CD14-positive monocyte (primary cell): Measurements from ENCODE around the gene LIN37. TPM values are rescaled to one million over a fixed set of nuclear protein-coding genes. Genes with fewer than 3 reads are reported as not detected.
A peak's percentile ranks its signal among the peaks of the same experiment; 100 is the strongest.

Experiments
- DNase-seq, 3 donors: peaks; one replicate each; pipeline ENCODE4 v3.0.0-alpha.2; 2011 to 2022
- H2AFZ ChIP-seq: 2 replicates; pipeline ENCODE4 v1.6.0; 2012; ENCODE audit warnings: mild to moderate bottlenecking, low read depth, low read length, inconsistent platforms; ENCODE audit not compliant: insufficient read depth, poor library complexity, severe bottlenecking
- H3K27ac ChIP-seq, 2 donors: 1 replicate in 1 of 2; 2 replicates in 1 of 2; pipeline ENCODE4 v1.5.1; 2012 to 2013; ENCODE audit warnings: low read length in 2 of 2, control low read depth in 1 of 2, inconsistent platforms in 1 of 2, low read depth in 1 of 2, mild to moderate bottlenecking in 1 of 2
- H3K27me3 ChIP-seq, 2 donors: one replicate each; pipeline versions ENCODE4 v1.6.0 to v1.6.1; 2011 to 2013; ENCODE audit warnings: low read length in 2 of 2; ENCODE audit not compliant: control insufficient read depth in 2 of 2, insufficient read depth in 2 of 2
- H3K36me3 ChIP-seq, 2 donors: replicated peaks in 1 of 2; 1 replicate in 1 of 2; 2 replicates in 1 of 2; pipeline versions ENCODE4 v1.5.1 to v1.6.1; 2012 to 2013; ENCODE audit warnings: low read length in 2 of 2, control low read depth in 1 of 2, inconsistent platforms in 1 of 2, mild to moderate bottlenecking in 1 of 2; ENCODE audit not compliant: insufficient read depth in 2 of 2, control insufficient read depth in 1 of 2
- H3K4me1 ChIP-seq, 2 donors: 1 replicate in 1 of 2; 2 replicates in 1 of 2; pipeline versions ENCODE4 v1.5.1 to v1.6.1; 2012 to 2013; ENCODE audit warnings: low read length in 2 of 2, control low read depth in 1 of 2, inconsistent platforms in 1 of 2, mild to moderate bottlenecking in 1 of 2, moderate library complexity in 1 of 2; ENCODE audit not compliant: insufficient read depth in 2 of 2, control insufficient read depth in 1 of 2
- H3K4me2 ChIP-seq: replicated peaks from 2 replicates; pipeline ENCODE3; 2012; ENCODE audit warnings: low read length, moderate library complexity, mild to moderate bottlenecking; ENCODE audit not compliant: poor library complexity, severe bottlenecking; ENCODE audit errors: extremely low read depth
- H3K4me3 ChIP-seq, 3 experiments: fragments of 200-600 bp in 1 of 3; sonication (generic) in 1 of 3; replicated peaks in 1 of 3; 1 replicate in 2 of 3; 2 replicates in 1 of 3; pipeline ENCODE4 v1.5.1; 2011 to 2013; ENCODE audit warnings: low read length in 3 of 3, mild to moderate bottlenecking in 3 of 3, control low read depth in 2 of 3, low read depth in 2 of 3, inconsistent platforms in 1 of 3, moderate library complexity in 1 of 3
- H3K79me2 ChIP-seq: 2 replicates; pipeline ENCODE4 v1.6.0; 2012; ENCODE audit warnings: mild to moderate bottlenecking, control low read depth, inconsistent platforms, low read length, moderate library complexity; ENCODE audit not compliant: insufficient read depth
- H3K9ac ChIP-seq: 2 replicates; pipeline ENCODE4 v1.6.0; 2017; ENCODE audit warnings: low read length, mild to moderate bottlenecking; ENCODE audit not compliant: insufficient read depth, poor library complexity, severe bottlenecking
- H3K9me3 ChIP-seq, 2 donors: replicated peaks in 1 of 2; 1 replicate in 1 of 2; 2 replicates in 1 of 2; pipeline versions ENCODE4 v1.5.1 to v1.6.1; 2012 to 2013; ENCODE audit warnings: low read length in 2 of 2, control low read depth in 1 of 2; ENCODE audit not compliant: control insufficient read depth in 1 of 2, insufficient read depth in 1 of 2
- H4K20me1 ChIP-seq: 2 replicates; pipeline ENCODE4 v1.6.0; 2012; ENCODE audit warnings: mild to moderate bottlenecking, low read length, control low read depth, moderate library complexity; ENCODE audit not compliant: insufficient read depth
- H3K27ac Mint-ChIP-seq, 7 donors: one replicate each; pipeline ENCODE4 v1.8.0; 2020; ENCODE audit warnings: mild to moderate bottlenecking in 7 of 7, mixed read lengths in 7 of 7, moderate library complexity in 6 of 7, inconsistent platforms in 2 of 7
- H3K27me3 Mint-ChIP-seq, 3 donors: one replicate each; pipeline ENCODE4 v1.8.0; 2021 to 2022; ENCODE audit warnings: low read depth in 3 of 3, mild to moderate bottlenecking in 3 of 3, mixed read lengths in 3 of 3, moderate library complexity in 3 of 3, inconsistent platforms in 1 of 3
- H3K36me3 Mint-ChIP-seq, 2 donors: one replicate each; pipeline ENCODE4 v1.8.0; 2020; ENCODE audit warnings: mixed read lengths in 2 of 2, inconsistent platforms in 1 of 2, mild to moderate bottlenecking in 1 of 2
- H3K4me1 Mint-ChIP-seq: one replicate; pipeline ENCODE4 v1.8.0; 2020; ENCODE audit warnings: mild to moderate bottlenecking, mixed read lengths
- H3K4me3 Mint-ChIP-seq, 2 donors: one replicate each; pipeline ENCODE4 v1.8.0; 2020; ENCODE audit warnings: mild to moderate bottlenecking in 2 of 2, mixed read lengths in 2 of 2, moderate library complexity in 1 of 2
- H3K9me3 Mint-ChIP-seq, 7 donors: one replicate each; pipeline ENCODE4 v1.8.0; 2020 to 2022; ENCODE audit warnings: mixed read lengths in 7 of 7, mild to moderate bottlenecking in 6 of 7, moderate library complexity in 6 of 7, inconsistent platforms in 2 of 7
- WGBS: methylation state at CpG from one replicate; pipeline ENCODE4 v1.1.5; 2013; ENCODE audit warnings: missing lambda C conversion rate; ENCODE audit not compliant: insufficient coverage; 5-methylcytosine and 5-hydroxymethylcytosine counted together
- intact Hi-C, 2 donors: fragments of 100-400 bp; cut with micrococcal nuclease; formaldehyde crosslinking; loops; one replicate each; pipeline versions ENCODE4 v1.15.0 to v1.15.1; 2023
- polyA plus RNA-seq, 3 donors: library from polyadenylated mRNA; depleted of rRNA in 1 of 3; unstranded in 2 of 3; stranded (reverse) in 1 of 3; fragments of 300-500 nt in 2 of 3; fragments of >200 nt in 1 of 3; fragmentation: Illumina TruSeq in 2 of 3; gene quantifications; 1 replicate in 2 of 3; 2 replicates in 1 of 3; pipeline ENCODE4 v1.2.3, GENCODE V29; 2012 to 2021
- TF ChIP-seq, protein P1 (sequence below): fragments of 200-600 bp; IDR thresholded peaks from one replicate; pipeline ENCODE4 v1.8.0; 2022; ENCODE audit warnings: antibody characterized with exemption, mild to moderate bottlenecking

The LIN37 gene
- polyA plus RNA-seq, 3 donors: 5.6 to 28.6 (median 7.2) TPM

DNA sequence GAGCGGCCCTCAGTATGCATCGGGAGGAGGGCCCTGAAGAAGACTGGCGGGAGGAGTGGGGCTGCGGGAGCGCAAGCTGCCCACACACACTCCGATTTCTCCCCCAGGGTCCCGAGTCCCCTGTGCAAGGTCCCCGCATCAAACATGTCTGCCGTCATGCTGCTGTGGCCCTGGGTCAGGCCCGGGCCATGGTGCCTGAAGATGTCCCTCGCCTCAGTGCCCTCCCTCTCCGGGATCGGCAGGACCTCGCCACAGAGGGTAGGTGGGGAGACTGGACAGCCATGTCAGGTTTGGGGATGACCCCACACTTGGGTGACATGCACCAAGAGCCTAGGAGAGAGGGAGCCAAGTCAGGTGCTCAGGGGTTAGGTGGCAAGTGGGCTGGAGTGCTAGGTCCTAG, 25.9 kb upstream of the LIN37 start:
- Mint-ChIP-seq H3K4me1 (peaks cover 15% of the 10 kb centered on the region), H3K9me3 (no peaks in the 10 kb centered on the region), H3K27ac (peak overlapping the region in 4 of 7 donors; percentile 32 to 46 (median 36)), H3K27me3 (peaks cover 0 to 2% (median 1%) of the 10 kb centered on the region in 3 donors), H3K36me3 (peaks cover 63 to 73% of the 10 kb centered on the region in 2 donors), H3K4me3 (peak overlapping the region in 1 of 2 donors; percentile 16)
- no peak overlapping the region for H3K4me3 ChIP-seq
- H2AFZ ChIP-seq: no peak overlapping the region
- over 99% methylated on average over 14 of the region's 14 CpGs for WGBS
- no peaks in the 10 kb centered on the region for H3K9me3 ChIP-seq
- H3K36me3 ChIP-seq: peaks cover 70 to 81% of the 10 kb centered on the region in 2 donors
- H3K27ac ChIP-seq: no peak overlapping the region
- H3K4me2 ChIP-seq: no peak overlapping the region
- TF ChIP-seq, protein P1, sequence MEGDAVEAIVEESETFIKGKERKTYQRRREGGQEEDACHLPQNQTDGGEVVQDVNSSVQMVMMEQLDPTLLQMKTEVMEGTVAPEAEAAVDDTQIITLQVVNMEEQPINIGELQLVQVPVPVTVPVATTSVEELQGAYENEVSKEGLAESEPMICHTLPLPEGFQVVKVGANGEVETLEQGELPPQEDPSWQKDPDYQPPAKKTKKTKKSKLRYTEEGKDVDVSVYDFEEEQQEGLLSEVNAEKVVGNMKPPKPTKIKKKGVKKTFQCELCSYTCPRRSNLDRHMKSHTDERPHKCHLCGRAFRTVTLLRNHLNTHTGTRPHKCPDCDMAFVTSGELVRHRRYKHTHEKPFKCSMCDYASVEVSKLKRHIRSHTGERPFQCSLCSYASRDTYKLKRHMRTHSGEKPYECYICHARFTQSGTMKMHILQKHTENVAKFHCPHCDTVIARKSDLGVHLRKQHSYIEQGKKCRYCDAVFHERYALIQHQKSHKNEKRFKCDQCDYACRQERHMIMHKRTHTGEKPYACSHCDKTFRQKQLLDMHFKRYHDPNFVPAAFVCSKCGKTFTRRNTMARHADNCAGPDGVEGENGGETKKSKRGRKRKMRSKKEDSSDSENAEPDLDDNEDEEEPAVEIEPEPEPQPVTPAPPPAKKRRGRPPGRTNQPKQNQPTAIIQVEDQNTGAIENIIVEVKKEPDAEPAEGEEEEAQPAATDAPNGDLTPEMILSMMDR: no peak
- intact Hi-C loops: no loop called here
- H4K20me1 ChIP-seq: peaks cover 51% of the 10 kb centered on the region
- H3K9ac ChIP-seq: no peak overlapping the region
- no peaks in the 10 kb centered on the region for H3K27me3 ChIP-seq
- H3K4me1 ChIP-seq: peaks cover 11 to 18% of the 10 kb centered on the region in 2 donors
- peaks cover 33% of the 10 kb centered on the region for H3K79me2 ChIP-seq
- DNase-seq: no peak

DNA sequence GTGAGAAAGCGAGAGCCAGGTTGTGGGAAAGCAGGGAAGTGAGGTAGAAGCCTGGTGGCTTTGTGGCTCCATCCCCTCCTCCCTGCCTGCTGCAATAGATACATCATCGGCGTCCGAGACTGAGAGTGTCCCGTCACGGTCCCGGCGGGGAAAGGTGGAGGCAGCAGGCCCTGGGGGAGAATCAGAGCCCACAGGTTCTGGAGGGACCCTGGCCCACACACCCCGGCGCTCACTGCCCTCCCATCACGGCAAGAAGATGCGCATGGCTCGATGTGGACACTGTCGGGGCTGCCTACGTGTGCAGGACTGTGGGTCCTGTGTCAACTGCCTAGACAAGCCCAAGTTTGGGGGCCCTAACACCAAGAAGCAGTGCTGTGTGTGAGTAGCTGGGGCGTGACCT, 25.5 kb upstream of the LIN37 start:
- Mint-ChIP-seq H3K27ac (peak overlapping the region in 1 of 7 donors; percentile 55), H3K27me3 (peaks cover 0 to 2% (median 1%) of the 10 kb centered on the region in 3 donors), H3K4me3 (no peak overlapping the region), H3K4me1 (peaks cover 15% of the 10 kb centered on the region), H3K36me3 (peaks cover 68 to 78% of the 10 kb centered on the region in 2 donors), H3K9me3 (no peaks in the 10 kb centered on the region)
- Histone ChIP-seq H3K9me3 (no peaks in the 10 kb centered on the region), H3K27ac (no peak overlapping the region), H3K9ac (no peak overlapping the region), H3K27me3 (no peaks in the 10 kb centered on the region), H3K36me3 (peaks cover 75 to 85% of the 10 kb centered on the region in 2 donors), H4K20me1 (peaks cover 56% of the 10 kb centered on the region), H3K4me1 (peaks cover 11 to 18% of the 10 kb centered on the region in 2 donors), H3K4me2 (no peak overlapping the region), H3K4me3 (no peak overlapping the region), H2AFZ (no peak overlapping the region), H3K79me2 (peaks cover 33% of the 10 kb centered on the region)
- intact Hi-C loops: no loop called here
- TF ChIP-seq, protein P1: no peak
- DNase-seq: peak in 1 of 3 donors; percentile 3
- 100% methylated on average over 6 of the region's 16 CpGs for WGBS
